ENCODE results near the gene RHO.

GRCh38 chr3:129576514-129577352 lies 48.3 kb downstream of the RHO start:
- no peak for TF ChIP-seq EZH2 (IDR thresholded peaks at IDR 0.05; ENCODE audit: borderline replicate concordance, low read length)
- no peak for TF ChIP-seq CTCF (IDR thresholded peaks at IDR 0.05; ENCODE audit: low read length)
